C4-2B (cell line): ENCODE measurements around the gene CHPF.

ENCODE experiments used
- H3K27ac ChIP-seq: fragments of 450-650 bp; 2 replicates; pipeline ENCODE4 v1.5.1; 2017
- ZFX ChIP-seq: fragments of 450-650 bp; IDR thresholded peaks from 2 replicates; pipeline ENCODE4 v1.6.1; 2017
- TF ChIP-seq, protein P1 (sequence below): fragments of 450-650 bp; conservative IDR thresholded peaks from 2 replicates; pipeline ENCODE4 v1.5.1; 2017; ENCODE audit warnings: mild to moderate bottlenecking

CHPF gene

GRCh38 chr2:219525533-219526232, 17.9 kb downstream of the CHPF start:
- TF ChIP-seq, protein P1, sequence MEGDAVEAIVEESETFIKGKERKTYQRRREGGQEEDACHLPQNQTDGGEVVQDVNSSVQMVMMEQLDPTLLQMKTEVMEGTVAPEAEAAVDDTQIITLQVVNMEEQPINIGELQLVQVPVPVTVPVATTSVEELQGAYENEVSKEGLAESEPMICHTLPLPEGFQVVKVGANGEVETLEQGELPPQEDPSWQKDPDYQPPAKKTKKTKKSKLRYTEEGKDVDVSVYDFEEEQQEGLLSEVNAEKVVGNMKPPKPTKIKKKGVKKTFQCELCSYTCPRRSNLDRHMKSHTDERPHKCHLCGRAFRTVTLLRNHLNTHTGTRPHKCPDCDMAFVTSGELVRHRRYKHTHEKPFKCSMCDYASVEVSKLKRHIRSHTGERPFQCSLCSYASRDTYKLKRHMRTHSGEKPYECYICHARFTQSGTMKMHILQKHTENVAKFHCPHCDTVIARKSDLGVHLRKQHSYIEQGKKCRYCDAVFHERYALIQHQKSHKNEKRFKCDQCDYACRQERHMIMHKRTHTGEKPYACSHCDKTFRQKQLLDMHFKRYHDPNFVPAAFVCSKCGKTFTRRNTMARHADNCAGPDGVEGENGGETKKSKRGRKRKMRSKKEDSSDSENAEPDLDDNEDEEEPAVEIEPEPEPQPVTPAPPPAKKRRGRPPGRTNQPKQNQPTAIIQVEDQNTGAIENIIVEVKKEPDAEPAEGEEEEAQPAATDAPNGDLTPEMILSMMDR, result no peak
- no peak for TF ChIP-seq ZFX
- H3K27ac ChIP-seq, result no peak overlapping the region

DNA sequence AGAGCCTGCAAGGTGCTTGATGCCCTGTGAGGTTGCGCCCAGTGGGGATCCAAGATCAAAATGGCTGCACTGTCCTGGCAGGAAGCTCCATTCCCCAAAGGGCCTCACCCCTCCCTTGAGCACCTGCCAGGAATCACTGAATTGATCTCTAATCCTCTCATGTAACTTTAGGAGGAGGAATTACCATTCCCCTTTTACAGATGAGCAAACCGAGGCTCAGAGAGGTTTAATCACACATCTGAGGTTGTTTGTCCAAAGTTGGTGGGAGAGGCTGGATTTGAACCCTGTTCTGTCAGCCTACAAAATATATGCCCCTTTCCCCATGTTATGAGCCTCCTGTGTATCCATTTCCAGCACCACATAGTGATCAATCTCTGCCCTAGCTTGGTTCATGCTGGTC, 18.8 kb downstream of the CHPF start:
- no peak overlapping the region for H3K27ac ChIP-seq
- TF ChIP-seq ZFX, result no peak
- TF ChIP-seq, protein P1, result no peak

DNA sequence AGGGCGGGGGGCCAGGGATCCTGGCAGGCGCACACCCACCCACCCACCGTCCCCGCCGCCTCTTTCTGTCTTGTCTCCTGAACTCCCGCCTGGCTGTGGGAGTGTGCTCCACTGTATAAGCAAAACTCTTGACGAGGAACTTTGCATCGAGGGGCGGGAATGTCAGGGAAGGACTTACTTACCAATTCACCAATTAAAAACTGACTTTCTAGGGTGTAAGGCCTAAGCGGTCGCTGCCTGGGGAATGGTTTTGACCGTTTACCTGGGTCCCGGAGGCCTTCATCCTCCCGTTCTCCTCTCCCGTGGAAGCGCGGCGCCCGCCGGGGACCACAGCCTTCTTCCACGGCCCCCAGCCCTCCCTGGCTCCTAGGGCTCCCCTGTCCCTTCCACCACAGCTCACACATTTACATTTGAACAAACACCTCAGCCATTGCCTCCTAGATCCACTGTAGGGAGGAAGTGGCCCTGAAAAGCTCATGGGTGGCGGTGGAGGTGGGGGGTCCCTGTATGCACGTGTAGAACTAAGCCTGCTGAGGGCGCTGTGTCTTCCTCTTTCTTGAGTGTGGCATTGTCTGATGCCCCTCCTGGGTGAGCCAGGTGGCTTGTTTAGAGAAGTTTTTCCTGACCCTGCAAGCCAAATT, 20.5 kb downstream of the CHPF start:
- TF ChIP-seq ZFX, result no peak
- TF ChIP-seq, protein P1, result no peak
- no peak overlapping the region for H3K27ac ChIP-seq

DNA sequence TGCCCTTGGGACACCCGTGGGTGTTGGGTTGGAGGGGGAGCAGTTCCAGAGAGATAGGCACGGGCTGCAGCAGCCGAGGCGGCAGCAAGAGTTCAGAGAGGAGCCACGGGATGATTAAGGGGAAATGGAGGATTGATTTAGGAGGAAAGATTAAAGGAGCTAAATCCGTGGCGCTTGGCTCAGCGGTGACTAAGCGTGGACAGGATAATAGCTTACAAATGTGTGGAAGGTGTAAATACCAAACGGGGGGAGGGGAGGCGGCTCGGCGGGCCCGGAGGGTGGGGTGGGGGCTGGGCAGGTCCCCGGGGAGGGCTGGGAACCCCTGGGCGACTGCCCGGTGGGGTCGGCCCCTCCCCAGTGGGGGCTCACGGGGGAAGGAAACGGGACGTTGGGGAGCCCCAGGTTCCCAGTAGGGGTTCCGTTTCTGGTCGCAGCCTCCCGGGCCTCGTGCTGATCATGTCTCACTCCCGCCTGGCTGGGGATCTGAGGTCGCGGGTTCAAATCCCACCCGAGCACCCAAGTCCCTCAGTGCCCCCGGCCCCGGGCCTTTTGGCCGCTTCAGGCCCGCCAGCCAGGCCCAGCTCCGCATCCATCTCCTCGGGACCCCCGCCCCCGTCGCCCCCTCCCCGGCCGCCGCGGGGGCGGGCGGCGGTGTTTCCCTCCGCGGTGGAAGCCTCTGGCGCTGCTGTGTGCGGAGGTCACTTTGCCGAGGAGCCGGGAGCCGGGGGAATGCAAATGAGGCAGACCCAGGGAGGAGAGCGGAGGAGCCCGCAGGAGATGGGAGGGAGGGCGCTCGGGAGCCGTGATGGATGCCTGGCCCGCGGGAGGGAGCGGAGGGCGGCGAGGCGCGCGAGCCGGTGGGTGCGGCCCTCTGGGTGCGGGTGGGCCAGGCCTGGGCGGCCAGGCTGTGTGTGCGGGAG, 21.2 kb downstream of the CHPF start:
- H3K27ac ChIP-seq, result no peak overlapping the region
- TF ChIP-seq, protein P1, result no peak
- TF ChIP-seq ZFX, result no peak

- no peak overlapping the region for H3K27ac ChIP-seq
- TF ChIP-seq, protein P1, result peak; percentile 63
- no peak for TF ChIP-seq ZFX
Measured at GRCh38 chr2:219521066-219521880, 22.3 kb downstream of the CHPF start.

DNA sequence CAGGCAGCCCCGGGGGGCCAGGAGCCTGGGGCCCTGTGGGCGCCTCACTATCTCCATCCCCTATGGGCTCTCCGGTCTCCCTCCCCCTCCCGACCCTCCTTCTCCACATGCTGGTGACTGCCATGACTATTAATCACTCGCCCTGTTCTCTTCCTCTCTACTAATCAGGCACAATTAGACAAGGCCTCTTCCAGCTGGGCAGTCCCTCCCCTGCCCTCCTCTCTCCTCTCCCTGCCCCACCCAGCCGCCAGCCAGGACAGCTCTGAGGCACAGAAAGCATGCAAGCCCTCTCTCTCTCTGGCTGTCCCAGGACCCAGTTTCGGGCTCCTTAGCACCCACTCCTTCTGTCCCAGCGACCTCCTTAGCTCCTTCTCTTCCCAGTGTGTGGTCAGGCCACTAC, 23.5 kb downstream of the CHPF start:
- no peak for TF ChIP-seq ZFX
- TF ChIP-seq, protein P1, result no peak
- no peak overlapping the region for H3K27ac ChIP-seq
